ENCODE data around the gene CAMTA1.
"Not testable (repeated sequence)": the region's sequence is repeated elsewhere in the genome, so short reads cannot be mapped to it uniquely, and the experiment has no call there.

CAMTA1 gene

DNA sequence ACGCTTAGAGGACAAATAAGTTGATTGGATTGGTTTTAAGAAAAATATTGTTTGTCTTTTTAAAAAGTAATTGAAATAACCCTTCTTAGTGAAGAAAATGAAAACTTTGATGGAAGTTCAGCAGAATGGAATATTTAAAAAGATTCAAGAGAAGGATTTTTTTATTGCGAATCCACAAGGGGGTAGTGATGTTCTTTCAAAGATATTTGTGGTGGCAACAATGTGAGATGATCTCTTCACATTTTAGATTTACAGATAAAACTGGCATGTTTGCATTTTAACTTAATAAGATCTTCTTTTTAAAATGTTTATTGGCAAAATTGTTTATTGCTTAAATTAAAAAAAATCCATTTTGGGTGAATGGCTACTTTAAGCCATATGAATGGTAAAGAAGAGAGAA, 8.9 kb downstream of the CAMTA1 start:
- no peak overlapping the region for H3K4me3 ChIP-seq (ENCODE audit: low read length)
- TF ChIP-seq ZNF274 (IDR thresholded peaks at IDR 0.05; ENCODE audit: low read depth, low read length): no peak

DNA sequence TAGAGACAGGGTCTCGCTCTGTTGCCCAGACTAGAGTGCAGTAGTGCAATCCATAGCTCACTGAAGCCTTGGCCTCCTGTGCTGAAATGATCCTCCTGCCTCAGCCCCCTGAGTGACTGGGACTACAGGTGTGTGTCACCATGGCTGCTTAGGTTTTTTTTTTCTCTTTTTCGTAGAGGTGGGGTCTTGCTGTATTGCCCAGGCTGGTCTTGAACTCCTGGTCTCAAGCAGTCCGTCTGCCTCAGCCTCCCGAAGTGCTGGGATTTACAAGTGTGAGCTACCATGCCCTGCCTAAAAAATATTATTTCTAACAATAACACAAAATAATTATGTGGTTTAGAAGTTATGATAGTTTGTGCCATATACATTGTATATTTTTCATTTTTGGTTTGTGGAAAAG, 9.9 kb downstream of the CAMTA1 start:
- no peak overlapping the region for H3K4me3 ChIP-seq (ENCODE audit: low read length)
- TF ChIP-seq ZNF274 (IDR thresholded peaks at IDR 0.05; ENCODE audit: low read depth, low read length): no peak

DNA sequence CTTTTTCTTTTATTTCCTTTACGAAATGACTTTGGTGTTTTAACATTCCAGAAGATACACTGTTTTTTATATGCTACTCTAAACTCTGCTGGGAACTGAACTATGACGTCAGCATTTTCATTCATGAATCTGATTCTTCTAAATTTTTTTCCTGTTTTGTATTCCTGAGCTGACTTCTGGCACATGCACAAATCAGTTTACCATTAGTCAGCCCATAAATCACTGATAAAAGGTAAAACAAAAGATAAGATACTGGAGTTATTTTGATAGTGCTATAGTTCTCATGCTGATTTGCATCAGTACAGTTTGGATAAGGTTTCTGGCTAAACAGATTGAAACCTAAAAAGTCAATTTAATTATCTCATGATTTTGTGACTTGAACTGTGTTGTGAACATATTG, 10.4 kb downstream of the CAMTA1 start:
- no peak for TF ChIP-seq ZNF274 (IDR thresholded peaks at IDR 0.05; ENCODE audit: low read depth, low read length)
- H3K4me3 ChIP-seq (ENCODE audit: low read length): no peak overlapping the region

DNA sequence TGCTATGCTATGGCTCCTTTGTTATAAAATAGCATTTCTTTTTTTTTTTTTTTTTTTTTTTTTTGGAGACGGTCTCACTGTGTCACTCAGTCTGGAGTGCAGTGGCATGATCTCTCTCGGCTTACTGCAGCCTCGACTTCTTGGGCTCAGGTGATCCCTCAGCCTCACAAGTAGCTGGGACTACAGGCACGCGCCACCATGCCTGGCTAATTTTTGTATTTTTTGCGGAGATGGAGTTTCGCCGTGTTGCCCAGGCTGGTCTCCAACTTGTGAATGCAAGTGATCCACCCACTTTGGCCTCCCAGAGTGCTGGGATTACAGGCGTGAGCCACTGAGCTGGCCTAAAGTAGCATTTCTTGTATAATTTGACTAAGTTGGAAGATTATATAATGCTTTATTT, 10.8 kb downstream of the CAMTA1 start:
- TF ChIP-seq ZNF274 (IDR thresholded peaks at IDR 0.05; ENCODE audit: low read depth, low read length): no peak

DNA sequence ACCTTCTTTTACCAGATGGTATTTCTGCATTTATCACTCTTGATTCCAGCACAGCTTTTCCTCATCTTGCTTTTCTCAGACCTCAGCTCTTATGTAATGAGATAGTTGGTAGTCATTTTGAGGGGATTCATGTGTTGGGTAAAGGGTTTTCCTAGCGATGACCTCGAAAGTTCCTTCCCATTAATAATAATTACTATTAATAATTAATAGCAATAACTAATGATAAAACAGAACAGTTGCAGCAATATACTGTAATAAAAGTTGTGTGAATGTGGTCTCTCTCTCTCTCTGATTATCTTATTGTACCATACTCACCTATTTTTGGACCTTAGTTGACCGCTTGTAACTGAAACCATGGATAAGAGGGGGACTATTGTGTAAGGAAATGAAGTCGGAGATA, 14.2 kb downstream of the CAMTA1 start:
- TF ChIP-seq ZNF274 (IDR thresholded peaks at IDR 0.05; ENCODE audit: low read depth, low read length): no peak
- no peak overlapping the region for H3K4me3 ChIP-seq (ENCODE audit: low read length)

More for the DNA sequence above, 10.8 kb downstream of the CAMTA1 start:
- H3K4me3 ChIP-seq (ENCODE audit: low read length): no peak overlapping the region

DNA sequence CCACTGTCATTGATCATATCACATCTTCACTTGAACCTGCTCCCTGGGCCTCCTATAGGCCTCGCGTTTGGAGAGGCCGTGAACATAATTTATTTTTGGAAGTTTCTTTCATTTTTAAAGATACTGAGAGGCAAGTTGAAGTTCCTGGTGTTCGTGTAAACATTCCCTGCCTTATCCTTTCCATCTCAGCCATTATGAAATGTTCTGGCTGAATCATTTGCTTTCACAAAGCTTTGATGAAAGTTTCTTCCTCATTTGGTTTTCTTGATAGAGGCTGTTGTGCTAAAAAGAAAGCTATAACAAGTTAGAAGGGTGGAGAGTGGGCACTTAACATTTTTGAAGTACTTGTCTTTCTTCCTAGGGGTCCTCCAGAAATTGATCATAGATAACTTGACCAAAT, 15.5 kb downstream of the CAMTA1 start:
- no peak overlapping the region for H3K4me3 ChIP-seq (ENCODE audit: low read length)

DNA sequence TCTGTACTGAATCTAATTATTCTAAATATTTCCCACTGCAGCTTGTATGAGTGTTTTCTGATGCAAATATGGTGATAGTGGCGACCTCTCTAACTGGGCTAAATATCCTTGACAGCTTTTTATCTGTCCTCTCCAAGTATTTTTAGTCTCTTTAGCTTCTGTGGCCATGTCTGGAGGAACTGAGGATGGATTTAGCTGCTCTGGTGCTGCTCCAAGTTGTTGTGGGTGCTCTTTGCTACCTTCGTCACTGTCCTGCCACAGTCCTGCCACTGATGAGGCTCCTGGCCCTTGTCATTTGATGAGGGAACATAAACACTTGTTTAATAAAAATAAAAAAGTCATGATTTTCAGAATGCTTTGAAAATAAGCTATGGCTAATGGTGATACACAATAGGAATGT, 15.9 kb downstream of the CAMTA1 start:
- no peak for TF ChIP-seq ZNF274 (IDR thresholded peaks at IDR 0.05; ENCODE audit: low read depth, low read length)
- H3K4me3 ChIP-seq (ENCODE audit: low read length): no peak overlapping the region

More for the DNA sequence above, 15.5 kb downstream of the CAMTA1 start:
- TF ChIP-seq ZNF274 (IDR thresholded peaks at IDR 0.05; ENCODE audit: low read depth, low read length): no peak

DNA sequence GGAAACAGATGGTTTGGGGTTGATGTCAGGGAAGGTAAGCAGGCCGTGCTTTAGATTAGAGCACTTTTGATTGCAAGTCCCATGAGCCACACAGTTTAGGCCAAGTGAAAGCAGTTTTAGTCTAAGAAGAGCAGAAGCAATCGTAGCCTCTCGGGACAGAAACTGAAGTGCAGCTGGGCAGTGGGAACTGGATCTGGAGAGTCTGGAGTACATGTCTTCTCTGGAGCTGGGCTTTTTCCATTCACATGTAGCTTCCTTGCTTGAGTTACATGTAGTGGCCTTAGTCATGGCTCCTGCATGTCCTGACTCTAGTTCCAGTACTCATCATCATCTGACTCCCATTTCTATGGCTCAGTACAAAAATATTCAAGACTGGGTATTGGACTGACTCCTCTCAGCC, 16.7 kb downstream of the CAMTA1 start:
- no peak overlapping the region for H3K4me3 ChIP-seq (ENCODE audit: low read length)
- TF ChIP-seq ZNF274 (IDR thresholded peaks at IDR 0.05; ENCODE audit: low read depth, low read length): no peak

DNA sequence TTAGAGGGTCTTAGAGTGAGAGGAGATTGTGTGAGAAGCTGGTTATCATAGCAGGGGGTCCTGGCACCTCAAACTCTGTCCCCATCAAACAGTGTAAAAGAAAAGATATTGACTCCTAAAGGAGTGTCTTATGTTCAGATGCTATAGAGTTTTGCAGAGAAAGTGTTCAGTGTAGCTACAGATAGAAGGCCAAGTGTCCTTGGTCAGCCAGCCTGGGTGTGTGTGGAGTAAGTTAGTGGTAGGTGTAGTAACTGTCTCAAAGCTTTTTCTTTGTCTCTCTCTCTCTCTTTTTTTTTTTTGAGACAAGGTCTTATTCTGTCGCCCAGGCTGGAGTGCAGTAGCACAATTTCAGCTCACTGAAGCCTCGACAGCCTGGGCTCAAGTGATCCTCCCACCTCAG, 17.2 kb downstream of the CAMTA1 start:
- no peak for TF ChIP-seq ZNF274 (IDR thresholded peaks at IDR 0.05; ENCODE audit: low read depth, low read length)
- H3K4me3 ChIP-seq (ENCODE audit: low read length): no peak overlapping the region

DNA sequence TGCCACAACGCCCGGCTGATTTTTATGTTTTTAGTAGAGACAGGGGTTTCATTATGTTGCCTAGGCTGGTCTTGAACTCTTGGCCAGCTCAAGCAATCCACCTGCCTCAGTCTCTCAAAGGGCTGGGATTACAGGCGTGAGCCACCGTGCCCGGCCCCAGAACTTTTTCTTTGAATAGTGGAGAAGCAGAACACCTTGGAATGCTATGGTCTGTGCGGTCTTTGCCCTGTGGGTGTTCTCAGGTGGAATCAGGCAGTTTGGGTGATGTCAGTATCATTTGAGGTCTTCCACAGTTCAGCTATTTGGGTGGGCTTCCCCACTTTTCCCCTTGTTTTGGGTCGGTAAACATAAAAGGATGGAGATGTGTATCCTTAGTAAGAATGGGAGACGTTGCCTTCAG, 17.6 kb downstream of the CAMTA1 start:
- no peak for TF ChIP-seq ZNF274 (IDR thresholded peaks at IDR 0.05; ENCODE audit: low read depth, low read length)

DNA sequence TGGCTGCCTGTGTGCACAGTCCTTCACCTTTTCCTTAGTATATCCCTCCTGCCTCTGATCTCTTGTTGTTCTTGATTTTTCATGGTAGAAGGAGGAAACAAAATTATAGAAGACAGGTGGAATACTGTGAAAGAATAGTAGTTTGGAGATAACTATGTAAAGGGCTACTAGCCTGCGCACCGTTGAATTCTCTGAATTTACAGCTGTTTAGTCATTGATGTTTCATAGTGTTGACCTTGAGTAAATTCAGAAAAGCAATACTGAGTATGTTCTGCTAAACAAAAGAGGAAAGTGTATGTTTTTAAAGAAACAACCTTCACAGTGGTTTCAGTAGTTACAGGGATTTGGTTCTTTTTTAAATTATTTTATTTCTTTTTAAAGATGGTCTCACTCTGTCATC, 18.1 kb downstream of the CAMTA1 start:
- TF ChIP-seq ZNF274 (IDR thresholded peaks at IDR 0.05; ENCODE audit: low read depth, low read length): no peak
- no peak overlapping the region for H3K4me3 ChIP-seq (ENCODE audit: low read length)

More for the DNA sequence above, 17.6 kb downstream of the CAMTA1 start:
- no peak overlapping the region for H3K4me3 ChIP-seq (ENCODE audit: low read length)

DNA sequence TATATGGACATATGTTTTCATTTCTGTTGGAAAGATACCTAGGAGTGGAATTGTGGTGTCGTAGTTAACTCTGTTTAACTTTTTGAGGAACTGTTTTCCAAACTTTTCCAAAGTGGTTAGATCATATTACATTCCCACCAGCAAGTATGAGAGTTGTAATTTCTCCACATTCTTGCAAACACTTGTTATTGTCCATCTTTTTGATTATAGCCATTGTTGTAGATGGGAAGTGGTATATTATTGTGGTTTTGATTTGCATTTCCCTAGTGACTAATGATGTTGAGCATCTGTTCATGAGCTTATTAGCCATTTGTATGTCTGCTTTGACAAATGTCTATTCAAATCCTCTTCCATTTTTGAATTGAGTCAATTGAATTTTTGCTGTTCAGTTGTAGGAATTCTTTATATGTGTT, 19.8 kb downstream of the CAMTA1 start:
- no peak for TF ChIP-seq ZNF274 (IDR thresholded peaks at IDR 0.05; ENCODE audit: low read depth, low read length)
- H3K4me3 ChIP-seq (ENCODE audit: low read length): no peak overlapping the region

DNA sequence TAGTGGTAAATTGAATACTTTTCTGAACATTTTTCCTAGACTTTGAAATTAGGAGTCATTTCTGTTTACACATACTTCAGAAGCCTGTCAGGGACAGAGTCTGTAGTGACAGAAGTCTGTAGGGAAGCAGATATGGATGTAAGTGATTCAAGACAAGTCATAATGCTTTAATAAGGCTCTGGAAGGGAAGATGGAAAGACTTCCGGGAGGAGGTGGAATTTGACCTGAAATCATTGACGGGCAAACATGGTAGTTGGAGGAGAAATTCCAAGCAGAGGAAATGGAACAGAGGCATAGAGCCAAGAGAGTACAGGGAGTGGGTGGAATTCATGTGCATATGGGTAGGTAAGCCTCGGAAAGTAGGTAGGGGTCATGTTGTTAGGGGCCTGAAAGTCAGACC, 22.5 kb downstream of the CAMTA1 start:
- TF ChIP-seq ZNF274 (IDR thresholded peaks at IDR 0.05; ENCODE audit: low read depth, low read length): no peak
- H3K4me3 ChIP-seq (ENCODE audit: low read length): no peak overlapping the region

DNA sequence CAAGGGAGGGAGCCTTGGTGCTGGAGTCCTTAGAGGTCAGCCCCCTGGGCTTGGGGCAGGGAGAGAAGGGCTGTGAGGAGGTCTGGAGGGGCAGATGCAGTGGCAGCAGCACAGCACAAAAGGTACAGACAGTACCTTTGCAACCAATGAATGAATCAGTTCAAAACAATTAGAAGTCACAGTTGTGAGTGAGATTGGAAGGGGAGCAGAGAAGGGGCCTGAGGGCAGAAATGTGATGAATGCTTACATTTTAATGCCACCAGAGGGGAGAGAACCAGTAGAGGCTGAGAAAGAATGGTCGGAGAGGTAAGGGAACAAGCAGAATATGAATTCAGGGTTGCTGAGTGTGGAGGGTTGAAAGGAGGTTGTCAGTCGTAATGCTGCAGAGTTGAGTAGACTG, 24.2 kb downstream of the CAMTA1 start:
- TF ChIP-seq ZNF274 (IDR thresholded peaks at IDR 0.05; ENCODE audit: low read depth, low read length): no peak
- H3K4me3 ChIP-seq (ENCODE audit: low read length): no peak overlapping the region

DNA sequence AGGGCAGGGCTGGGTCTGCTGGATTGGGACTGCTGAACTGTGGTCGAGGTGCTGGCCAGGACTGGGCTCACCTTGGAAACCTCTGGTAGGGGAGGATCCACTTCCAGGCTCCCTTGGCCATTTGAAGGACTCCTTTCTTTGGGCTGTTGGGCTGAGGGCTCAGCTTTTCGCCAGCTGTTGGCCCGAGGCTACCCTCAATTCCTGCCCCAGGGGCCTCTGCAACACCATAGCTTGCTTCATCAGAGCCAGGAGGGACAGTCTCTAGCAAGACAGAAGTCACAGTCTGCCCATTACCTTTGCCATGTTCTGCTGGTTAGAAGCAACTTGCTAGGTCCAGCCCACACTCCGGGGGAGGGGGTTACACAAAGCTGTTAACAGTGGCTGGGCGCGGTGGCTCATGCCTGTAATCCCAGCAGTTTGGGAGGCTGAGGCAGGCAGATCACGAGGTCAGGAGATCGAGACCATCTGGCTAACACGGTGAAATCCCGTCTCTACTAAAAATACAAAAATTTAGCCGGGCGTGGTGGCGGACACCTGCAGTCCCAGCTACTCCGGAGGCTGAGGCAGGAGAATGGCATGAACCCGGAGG, 25.0 kb downstream of the CAMTA1 start:
- not testable (repeated sequence) for H3K4me3 ChIP-seq (ENCODE audit: low read length)

DNA sequence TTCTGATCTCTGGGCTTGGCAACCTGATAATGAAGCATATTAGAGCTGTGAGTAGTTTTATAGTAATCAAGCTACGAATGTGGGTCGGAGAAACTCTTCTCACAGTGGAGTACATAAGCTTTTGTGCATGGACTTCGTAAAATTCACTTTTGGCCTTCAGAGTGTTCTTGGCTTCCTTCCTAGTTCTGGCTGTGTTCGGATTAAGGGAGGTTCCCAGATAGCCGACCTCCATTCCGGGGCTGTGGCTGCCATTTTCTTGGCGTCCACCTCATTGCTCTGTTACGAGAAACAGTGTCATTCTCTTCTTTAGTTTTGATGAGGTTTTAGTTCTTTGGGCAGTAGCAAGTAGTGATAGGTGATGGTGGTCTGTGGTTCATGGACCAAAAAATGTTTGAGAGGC, 26.3 kb downstream of the CAMTA1 start:
- TF ChIP-seq ZNF274 (IDR thresholded peaks at IDR 0.05; ENCODE audit: low read depth, low read length): no peak

More for the DNA sequence above, 26.3 kb downstream of the CAMTA1 start:
- H3K4me3 ChIP-seq (ENCODE audit: low read length): no peak overlapping the region

Data from GM08714 (cell line).